GM12892 (cell line): ENCODE data around the gene CDX1.

Experiments
- POLR2A ChIP-seq: IDR thresholded peaks from 2 replicates; pipeline ENCODE4 v1.6.1; 2011; ENCODE audit warnings: low read depth, low read length, control low read depth
- POLR2AphosphoS5 ChIP-seq: IDR thresholded peaks from 2 replicates; pipeline ENCODE4 v1.6.1; 2011; ENCODE audit warnings: low read depth, low read length, control low read depth
- TAF1 ChIP-seq: IDR thresholded peaks from 2 replicates; pipeline ENCODE4 v1.6.1; 2011; ENCODE audit warnings: low read depth, mild to moderate bottlenecking, control low read depth, low read length, borderline replicate concordance

DNA sequence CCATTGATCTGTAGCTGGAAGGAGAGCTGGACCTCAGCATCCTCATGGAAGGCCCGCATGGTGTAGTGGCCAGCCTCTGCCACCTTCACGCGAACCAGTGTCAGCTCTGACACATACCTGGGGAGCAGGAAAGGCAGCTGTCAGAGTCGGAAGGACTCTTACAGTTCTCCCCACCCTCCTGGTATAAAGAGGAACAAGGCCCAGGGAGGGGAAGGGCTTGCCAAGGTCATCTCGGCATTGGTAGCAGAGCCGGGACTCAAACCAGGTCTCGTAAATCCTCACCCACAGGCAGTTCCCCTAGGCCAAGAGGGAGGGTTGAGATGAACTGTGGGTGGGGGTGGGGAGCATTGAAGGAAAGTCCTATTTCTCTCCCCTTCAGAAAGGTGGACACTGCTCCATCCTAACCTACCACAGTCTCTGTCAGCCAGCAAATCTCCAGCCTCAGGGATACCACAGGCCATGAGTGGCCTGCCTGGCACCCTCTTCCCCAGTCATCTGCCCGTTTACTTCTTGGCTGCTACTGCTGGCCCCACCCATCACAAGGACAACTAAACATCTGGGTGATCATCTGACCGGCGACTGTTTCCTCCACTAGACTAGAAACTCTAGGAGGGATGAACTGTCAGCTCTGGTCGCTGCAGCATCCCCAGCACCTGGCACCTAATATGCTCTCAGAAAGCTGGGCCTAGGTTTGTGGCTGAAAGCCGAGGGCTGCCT is 34.4 kb upstream of the CDX1 start:
- TF ChIP-seq POLR2A (no peak), POLR2AphosphoS5 (no peak), TAF1 (no peak)
